ENCODE results near the gene C1orf74. TPM values are rescaled to one million over a fixed set of nuclear protein-coding genes. Genes with fewer than 3 reads are reported as not detected.

Gene C1orf74
- polyA plus RNA-seq, 2 of the 4 experiments (the other 2 are of a cell fraction): 2.4 to 3.3 TPM

- FAIRE-seq (no peak), DNase-seq (ENCODE audit: low read depth in 1 of 2, low spot score in 1 of 2) (no peak), ATAC-seq (no peak)
- TF ChIP-seq PHF8 (IDR thresholded peaks at IDR 0.05; ENCODE audit: borderline replicate concordance, low read depth) (no peak), HES2 (IDR thresholded peaks at IDR 0.05) (no peak), HDAC2 (IDR thresholded peaks at IDR 0.05) (no peak), POLR2A (IDR thresholded peaks at IDR 0.05; ENCODE audit: low read length) (no peak), PBX3 (IDR thresholded peaks at IDR 0.05) (no peak), CBX2 (IDR thresholded peaks at IDR 0.05; ENCODE audit: borderline replicate concordance, low read depth) (no peak), ZC3H11A (IDR thresholded peaks at IDR 0.05) (no peak), EHF (CRISPR knock-in tag; IDR thresholded peaks at IDR 0.05) (no peak), HOXB13 (CRISPR knock-in tag; IDR thresholded peaks at IDR 0.05; ENCODE audit: low read depth) (no peak), ZSCAN20 (CRISPR knock-in tag; IDR thresholded peaks at IDR 0.05) (no peak), CHD4 (IDR thresholded peaks at IDR 0.05; ENCODE audit: borderline replicate concordance) (no peak), MAFK (IDR thresholded peaks at IDR 0.05; ENCODE audit: partially characterized antibody) (no peak), HOXB5 (CRISPR knock-in tag; IDR thresholded peaks at IDR 0.05) (no peak), EP300 (IDR thresholded peaks at IDR 0.05) (no peak), SMC3 (IDR thresholded peaks at IDR 0.05) (no peak), KDM5A (IDR thresholded peaks at IDR 0.05) (no peak)
- TF ChIP-seq, protein P1, sequence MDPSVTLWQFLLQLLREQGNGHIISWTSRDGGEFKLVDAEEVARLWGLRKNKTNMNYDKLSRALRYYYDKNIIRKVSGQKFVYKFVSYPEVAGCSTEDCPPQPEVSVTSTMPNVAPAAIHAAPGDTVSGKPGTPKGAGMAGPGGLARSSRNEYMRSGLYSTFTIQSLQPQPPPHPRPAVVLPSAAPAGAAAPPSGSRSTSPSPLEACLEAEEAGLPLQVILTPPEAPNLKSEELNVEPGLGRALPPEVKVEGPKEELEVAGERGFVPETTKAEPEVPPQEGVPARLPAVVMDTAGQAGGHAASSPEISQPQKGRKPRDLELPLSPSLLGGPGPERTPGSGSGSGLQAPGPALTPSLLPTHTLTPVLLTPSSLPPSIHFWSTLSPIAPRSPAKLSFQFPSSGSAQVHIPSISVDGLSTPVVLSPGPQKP (IDR thresholded peaks at IDR 0.05; ENCODE audit: low read depth, low read length): no peak
- TF ChIP-seq, protein P2, sequence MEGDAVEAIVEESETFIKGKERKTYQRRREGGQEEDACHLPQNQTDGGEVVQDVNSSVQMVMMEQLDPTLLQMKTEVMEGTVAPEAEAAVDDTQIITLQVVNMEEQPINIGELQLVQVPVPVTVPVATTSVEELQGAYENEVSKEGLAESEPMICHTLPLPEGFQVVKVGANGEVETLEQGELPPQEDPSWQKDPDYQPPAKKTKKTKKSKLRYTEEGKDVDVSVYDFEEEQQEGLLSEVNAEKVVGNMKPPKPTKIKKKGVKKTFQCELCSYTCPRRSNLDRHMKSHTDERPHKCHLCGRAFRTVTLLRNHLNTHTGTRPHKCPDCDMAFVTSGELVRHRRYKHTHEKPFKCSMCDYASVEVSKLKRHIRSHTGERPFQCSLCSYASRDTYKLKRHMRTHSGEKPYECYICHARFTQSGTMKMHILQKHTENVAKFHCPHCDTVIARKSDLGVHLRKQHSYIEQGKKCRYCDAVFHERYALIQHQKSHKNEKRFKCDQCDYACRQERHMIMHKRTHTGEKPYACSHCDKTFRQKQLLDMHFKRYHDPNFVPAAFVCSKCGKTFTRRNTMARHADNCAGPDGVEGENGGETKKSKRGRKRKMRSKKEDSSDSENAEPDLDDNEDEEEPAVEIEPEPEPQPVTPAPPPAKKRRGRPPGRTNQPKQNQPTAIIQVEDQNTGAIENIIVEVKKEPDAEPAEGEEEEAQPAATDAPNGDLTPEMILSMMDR (IDR thresholded peaks at IDR 0.05): no peak
- TF ChIP-seq, protein P3, sequence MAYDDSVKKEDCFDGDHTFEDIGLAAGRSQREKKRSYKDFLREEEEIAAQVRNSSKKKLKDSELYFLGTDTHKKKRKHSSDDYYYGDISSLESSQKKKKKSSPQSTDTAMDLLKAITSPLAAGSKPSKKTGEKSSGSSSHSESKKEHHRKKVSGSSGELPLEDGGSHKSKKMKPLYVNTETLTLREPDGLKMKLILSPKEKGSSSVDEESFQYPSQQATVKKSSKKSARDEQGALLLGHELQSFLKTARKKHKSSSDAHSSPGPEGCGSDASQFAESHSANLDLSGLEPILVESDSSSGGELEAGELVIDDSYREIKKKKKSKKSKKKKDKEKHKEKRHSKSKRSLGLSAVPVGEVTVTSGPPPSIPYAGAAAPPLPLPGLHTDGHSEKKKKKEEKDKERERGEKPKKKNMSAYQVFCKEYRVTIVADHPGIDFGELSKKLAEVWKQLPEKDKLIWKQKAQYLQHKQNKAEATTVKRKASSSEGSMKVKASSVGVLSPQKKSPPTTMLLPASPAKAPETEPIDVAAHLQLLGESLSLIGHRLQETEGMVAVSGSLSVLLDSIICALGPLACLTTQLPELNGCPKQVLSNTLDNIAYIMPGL (CRISPR knock-in tag; IDR thresholded peaks at IDR 0.05; ENCODE audit: borderline replicate concordance): no peak
- POLR2A ChIA-PET: no interaction called here
- no peaks in the 10 kb centered on the region for H3K9me3 ChIP-seq
- CTCF ChIA-PET: interaction anchor here (2.0 kb wide), 1 partner anchor 21 kb away, joined by 12 read pairs; no protein-coding TSS in a partner anchor
- no peak overlapping the region for H3K27ac ChIP-seq
- H3K4me3 ChIP-seq: no peak overlapping the region
- 36% methylated on average over 4 of the region's 4 CpGs for WGBS (ENCODE audit: missing lambda C conversion rate)
- H3K4me1 ChIP-seq: peaks cover 4% of the 10 kb centered on the region
- H3K4me2 ChIP-seq: no peak overlapping the region
These were observed 18.4 kb upstream of the C1orf74 start for GRCh38 chr1:209802780-209803152.

DNA sequence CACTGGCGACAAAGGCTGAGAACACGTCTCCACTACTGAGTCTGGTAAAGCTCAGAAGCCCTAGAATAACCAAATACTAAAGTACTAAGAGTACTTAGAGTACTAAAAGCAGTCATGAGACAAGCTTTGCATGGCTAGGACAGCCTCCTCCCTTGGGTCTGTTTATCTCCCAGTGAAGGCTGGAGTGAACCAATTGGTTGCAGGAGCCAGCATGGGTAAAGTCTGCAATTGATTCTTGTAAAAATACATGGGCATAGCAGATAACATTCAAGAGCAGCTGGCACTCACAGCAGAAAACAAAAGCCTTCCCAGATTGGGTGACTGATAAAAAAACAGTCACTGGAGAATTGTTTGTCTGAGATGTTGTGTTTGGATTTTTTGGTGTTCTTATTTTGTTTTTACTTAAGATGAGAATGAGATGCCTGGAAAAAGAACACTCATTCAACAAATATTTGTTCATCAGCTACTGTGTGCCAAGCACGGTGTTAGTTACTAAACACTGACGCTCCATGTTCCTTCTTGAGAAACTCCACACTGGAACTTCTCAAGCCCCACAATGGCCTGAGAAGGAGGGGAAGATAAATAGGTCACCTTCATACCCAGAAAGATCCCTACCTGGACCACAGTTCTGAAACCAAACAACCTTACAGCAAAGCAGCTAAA is 17.9 kb upstream of the C1orf74 start:
- no peak for ATAC-seq
- no peak overlapping the region for H3K4me2 ChIP-seq
- WGBS (ENCODE audit: missing lambda C conversion rate): 48% methylated on average over 4 of the region's 4 CpGs
- H3K27ac ChIP-seq: no peak overlapping the region
- DNase-seq (ENCODE audit: low read depth in 1 of 2, low spot score in 1 of 2): no peak
- no peaks in the 10 kb centered on the region for H3K9me3 ChIP-seq
- no peaks in the 10 kb centered on the region for H3K4me1 ChIP-seq
- no peak for FAIRE-seq
- POLR2A ChIA-PET: no interaction called here
- CTCF ChIA-PET: interaction anchor here (1.2 to 2.0 kb wide), 2 partner anchors 14 to 21 kb away, joined by 3 to 12 read pairs; no protein-coding TSS in a partner anchor
- TF ChIP-seq E2F6 (IDR thresholded peaks at IDR 0.05; ENCODE audit: borderline replicate concordance, low read depth) (no peak), CEBPB (IDR thresholded peaks at IDR 0.05) (no peak), RAD21 (conservative IDR thresholded peaks at IDR 0.05 in 1 of 2, IDR thresholded peaks at IDR 0.05 in 1 of 2) (no peak), CBX8 (IDR thresholded peaks at IDR 0.05) (no peak), HDAC2 (IDR thresholded peaks at IDR 0.05) (no peak), NFE2L2 (conservative IDR thresholded peaks at IDR 0.05; ENCODE audit: low read length) (no peak), JUNB (IDR thresholded peaks at IDR 0.05) (no peak), TFCP2L1 (CRISPR knock-in tag; IDR thresholded peaks at IDR 0.05) (no peak), NR3C1 (IDR thresholded peaks at IDR 0.05) (no peak)
- TF ChIP-seq, protein P4, sequence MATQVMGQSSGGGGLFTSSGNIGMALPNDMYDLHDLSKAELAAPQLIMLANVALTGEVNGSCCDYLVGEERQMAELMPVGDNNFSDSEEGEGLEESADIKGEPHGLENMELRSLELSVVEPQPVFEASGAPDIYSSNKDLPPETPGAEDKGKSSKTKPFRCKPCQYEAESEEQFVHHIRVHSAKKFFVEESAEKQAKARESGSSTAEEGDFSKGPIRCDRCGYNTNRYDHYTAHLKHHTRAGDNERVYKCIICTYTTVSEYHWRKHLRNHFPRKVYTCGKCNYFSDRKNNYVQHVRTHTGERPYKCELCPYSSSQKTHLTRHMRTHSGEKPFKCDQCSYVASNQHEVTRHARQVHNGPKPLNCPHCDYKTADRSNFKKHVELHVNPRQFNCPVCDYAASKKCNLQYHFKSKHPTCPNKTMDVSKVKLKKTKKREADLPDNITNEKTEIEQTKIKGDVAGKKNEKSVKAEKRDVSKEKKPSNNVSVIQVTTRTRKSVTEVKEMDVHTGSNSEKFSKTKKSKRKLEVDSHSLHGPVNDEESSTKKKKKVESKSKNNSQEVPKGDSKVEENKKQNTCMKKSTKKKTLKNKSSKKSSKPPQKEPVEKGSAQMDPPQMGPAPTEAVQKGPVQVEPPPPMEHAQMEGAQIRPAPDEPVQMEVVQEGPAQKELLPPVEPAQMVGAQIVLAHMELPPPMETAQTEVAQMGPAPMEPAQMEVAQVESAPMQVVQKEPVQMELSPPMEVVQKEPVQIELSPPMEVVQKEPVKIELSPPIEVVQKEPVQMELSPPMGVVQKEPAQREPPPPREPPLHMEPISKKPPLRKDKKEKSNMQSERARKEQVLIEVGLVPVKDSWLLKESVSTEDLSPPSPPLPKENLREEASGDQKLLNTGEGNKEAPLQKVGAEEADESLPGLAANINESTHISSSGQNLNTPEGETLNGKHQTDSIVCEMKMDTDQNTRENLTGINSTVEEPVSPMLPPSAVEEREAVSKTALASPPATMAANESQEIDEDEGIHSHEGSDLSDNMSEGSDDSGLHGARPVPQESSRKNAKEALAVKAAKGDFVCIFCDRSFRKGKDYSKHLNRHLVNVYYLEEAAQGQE (IDR thresholded peaks at IDR 0.05): no peak
- no peak overlapping the region for H3K4me3 ChIP-seq
